ENCODE results near the gene ASCC1.

- TF ChIP-seq CTCF (conservative IDR thresholded peaks at IDR 0.05; ENCODE audit: low read depth, low read length), result no peak
- no peak for TF ChIP-seq EZH2 (IDR thresholded peaks at IDR 0.05; ENCODE audit: borderline replicate concordance, low read depth, low read length, poor library complexity, severe bottlenecking)
These were observed 82.6 kb downstream of the ASCC1 start for GRCh38 chr10:72133517-72133916.
